ENCODE data around the gene TOX3.

The TOX3 gene

DNA sequence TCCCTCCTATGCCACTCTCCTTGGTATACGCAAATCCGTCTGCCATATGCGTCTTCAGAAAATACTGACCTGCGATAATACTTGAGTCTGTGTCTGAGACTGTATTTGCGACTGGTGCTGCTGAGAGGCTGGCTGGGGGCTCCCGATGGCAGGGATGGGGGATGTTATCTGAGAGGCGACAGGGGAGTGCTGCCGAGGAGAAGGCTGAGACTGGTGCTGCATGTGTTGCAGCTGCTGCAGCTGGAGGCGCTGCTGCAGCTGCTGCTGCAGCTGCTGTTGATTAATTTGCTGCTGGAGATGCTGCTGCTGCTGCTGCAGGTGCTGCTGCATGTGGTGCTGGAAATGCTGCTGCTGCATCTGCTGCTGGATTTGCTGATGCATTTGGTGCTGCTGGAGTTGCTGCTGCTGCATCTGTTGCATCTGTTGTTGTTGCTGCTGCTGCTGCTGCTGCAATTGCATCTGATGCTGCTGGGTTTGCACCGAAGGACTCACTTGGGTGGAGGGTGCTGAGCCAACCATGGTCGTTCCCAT lies 107.7 kb downstream of the TOX3 start:
- ATAC-seq, result no peak
- TF ChIP-seq TOX (CRISPR knock-in tag; IDR thresholded peaks at IDR 0.05; ENCODE audit: borderline replicate concordance), result no peak
- TF ChIP-seq ZNF565 (CRISPR knock-in tag; conservative IDR thresholded peaks at IDR 0.05; ENCODE audit: low read depth), result no peak
- no peak for TF ChIP-seq ESRRG (CRISPR knock-in tag; IDR thresholded peaks at IDR 0.05)
- TF ChIP-seq ZFP3 (CRISPR knock-in tag; IDR thresholded peaks at IDR 0.05), result no peak
- no peak for TF ChIP-seq ISL1 (CRISPR knock-in tag; IDR thresholded peaks at IDR 0.05)
- no peak for TF ChIP-seq RARB (CRISPR knock-in tag; IDR thresholded peaks at IDR 0.05)
- TF ChIP-seq GLIS3 (CRISPR knock-in tag; IDR thresholded peaks at IDR 0.05), result no peak
- no peak for TF ChIP-seq OSR1 (CRISPR knock-in tag; IDR thresholded peaks at IDR 0.05)
- TF ChIP-seq, protein P1, sequence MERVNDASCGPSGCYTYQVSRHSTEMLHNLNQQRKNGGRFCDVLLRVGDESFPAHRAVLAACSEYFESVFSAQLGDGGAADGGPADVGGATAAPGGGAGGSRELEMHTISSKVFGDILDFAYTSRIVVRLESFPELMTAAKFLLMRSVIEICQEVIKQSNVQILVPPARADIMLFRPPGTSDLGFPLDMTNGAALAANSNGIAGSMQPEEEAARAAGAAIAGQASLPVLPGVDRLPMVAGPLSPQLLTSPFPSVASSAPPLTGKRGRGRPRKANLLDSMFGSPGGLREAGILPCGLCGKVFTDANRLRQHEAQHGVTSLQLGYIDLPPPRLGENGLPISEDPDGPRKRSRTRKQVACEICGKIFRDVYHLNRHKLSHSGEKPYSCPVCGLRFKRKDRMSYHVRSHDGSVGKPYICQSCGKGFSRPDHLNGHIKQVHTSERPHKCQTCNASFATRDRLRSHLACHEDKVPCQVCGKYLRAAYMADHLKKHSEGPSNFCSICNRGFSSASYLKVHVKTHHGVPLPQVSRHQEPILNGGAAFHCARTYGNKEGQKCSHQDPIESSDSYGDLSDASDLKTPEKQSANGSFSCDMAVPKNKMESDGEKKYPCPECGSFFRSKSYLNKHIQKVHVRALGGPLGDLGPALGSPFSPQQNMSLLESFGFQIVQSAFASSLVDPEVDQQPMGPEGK (CRISPR knock-in tag; IDR thresholded peaks at IDR 0.05; ENCODE audit: borderline replicate concordance), result no peak
- TF ChIP-seq, protein P2, sequence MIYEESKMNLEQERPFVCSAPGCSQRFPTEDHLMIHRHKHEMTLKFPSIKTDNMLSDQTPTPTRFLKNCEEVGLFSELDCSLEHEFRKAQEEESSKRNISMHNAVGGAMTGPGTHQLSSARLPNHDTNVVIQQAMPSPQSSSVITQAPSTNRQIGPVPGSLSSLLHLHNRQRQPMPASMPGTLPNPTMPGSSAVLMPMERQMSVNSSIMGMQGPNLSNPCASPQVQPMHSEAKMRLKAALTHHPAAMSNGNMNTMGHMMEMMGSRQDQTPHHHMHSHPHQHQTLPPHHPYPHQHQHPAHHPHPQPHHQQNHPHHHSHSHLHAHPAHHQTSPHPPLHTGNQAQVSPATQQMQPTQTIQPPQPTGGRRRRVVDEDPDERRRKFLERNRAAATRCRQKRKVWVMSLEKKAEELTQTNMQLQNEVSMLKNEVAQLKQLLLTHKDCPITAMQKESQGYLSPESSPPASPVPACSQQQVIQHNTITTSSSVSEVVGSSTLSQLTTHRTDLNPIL (CRISPR knock-in tag; IDR thresholded peaks at IDR 0.05; ENCODE audit: low read depth), result no peak
- TF ChIP-seq, protein P3, sequence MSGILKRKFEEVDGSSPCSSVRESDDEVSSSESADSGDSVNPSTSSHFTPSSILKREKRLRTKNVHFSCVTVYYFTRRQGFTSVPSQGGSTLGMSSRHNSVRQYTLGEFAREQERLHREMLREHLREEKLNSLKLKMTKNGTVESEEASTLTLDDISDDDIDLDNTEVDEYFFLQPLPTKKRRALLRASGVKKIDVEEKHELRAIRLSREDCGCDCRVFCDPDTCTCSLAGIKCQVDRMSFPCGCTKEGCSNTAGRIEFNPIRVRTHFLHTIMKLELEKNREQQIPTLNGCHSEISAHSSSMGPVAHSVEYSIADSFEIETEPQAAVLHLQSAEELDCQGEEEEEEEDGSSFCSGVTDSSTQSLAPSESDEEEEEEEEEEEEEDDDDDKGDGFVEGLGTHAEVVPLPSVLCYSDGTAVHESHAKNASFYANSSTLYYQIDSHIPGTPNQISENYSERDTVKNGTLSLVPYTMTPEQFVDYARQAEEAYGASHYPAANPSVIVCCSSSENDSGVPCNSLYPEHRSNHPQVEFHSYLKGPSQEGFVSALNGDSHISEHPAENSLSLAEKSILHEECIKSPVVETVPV (CRISPR knock-in tag; IDR thresholded peaks at IDR 0.05), result no peak
- TF ChIP-seq ZC3H10 (CRISPR knock-in tag; IDR thresholded peaks at IDR 0.05), result no peak
- no peak for TF ChIP-seq ZNF8 (CRISPR knock-in tag; IDR thresholded peaks at IDR 0.05)
- no peak for TF ChIP-seq CSDC2 (CRISPR knock-in tag; IDR thresholded peaks at IDR 0.05)
- TF ChIP-seq, protein P4, sequence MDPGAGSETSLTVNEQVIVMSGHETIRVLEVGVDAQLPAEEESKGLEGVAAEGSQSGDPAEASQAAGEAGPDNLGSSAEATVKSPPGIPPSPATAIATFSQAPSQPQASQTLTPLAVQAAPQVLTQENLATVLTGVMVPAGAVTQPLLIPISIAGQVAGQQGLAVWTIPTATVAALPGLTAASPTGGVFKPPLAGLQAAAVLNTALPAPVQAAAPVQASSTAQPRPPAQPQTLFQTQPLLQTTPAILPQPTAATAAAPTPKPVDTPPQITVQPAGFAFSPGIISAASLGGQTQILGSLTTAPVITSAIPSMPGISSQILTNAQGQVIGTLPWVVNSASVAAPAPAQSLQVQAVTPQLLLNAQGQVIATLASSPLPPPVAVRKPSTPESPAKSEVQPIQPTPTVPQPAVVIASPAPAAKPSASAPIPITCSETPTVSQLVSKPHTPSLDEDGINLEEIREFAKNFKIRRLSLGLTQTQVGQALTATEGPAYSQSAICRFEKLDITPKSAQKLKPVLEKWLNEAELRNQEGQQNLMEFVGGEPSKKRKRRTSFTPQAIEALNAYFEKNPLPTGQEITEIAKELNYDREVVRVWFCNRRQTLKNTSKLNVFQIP (CRISPR knock-in tag; IDR thresholded peaks at IDR 0.05; ENCODE audit: borderline replicate concordance, low read depth), result no peak
- TF ChIP-seq SNAI2 (CRISPR knock-in tag; IDR thresholded peaks at IDR 0.05), result no peak

DNA sequence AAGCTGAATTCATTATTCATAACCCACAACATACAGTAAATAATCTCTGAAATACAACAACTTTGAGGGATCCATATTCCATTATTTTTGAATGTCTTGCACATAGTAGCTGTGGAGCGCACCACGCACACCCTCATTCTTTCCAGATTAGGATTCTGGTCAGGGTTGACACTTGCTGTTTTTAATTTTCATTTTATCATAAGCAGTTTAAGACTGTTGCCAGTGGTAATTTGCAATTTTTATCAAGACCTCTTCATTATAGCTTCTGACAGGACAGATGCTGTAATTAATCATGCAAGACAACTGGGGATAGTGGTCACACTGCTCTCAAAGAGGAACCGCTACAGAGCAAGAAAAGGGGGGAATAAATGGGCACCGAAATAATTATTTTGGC lies 109.7 kb downstream of the TOX3 start:
- TF ChIP-seq ZNF70 (CRISPR knock-in tag; IDR thresholded peaks at IDR 0.05) (no peak), ESRRG (CRISPR knock-in tag; IDR thresholded peaks at IDR 0.05) (no peak), ZFP3 (CRISPR knock-in tag; IDR thresholded peaks at IDR 0.05) (no peak), ZNF8 (CRISPR knock-in tag; IDR thresholded peaks at IDR 0.05) (no peak), TCF4 (CRISPR knock-in tag; IDR thresholded peaks at IDR 0.05; ENCODE audit: borderline replicate concordance) (no peak), SNAI2 (CRISPR knock-in tag; IDR thresholded peaks at IDR 0.05) (no peak), BACH2 (CRISPR knock-in tag; IDR thresholded peaks at IDR 0.05; ENCODE audit: borderline replicate concordance) (no peak)
- TF ChIP-seq, protein P1 (CRISPR knock-in tag; IDR thresholded peaks at IDR 0.05; ENCODE audit: borderline replicate concordance), result no peak
- TF ChIP-seq, protein P4 (CRISPR knock-in tag; IDR thresholded peaks at IDR 0.05; ENCODE audit: borderline replicate concordance, low read depth), result no peak
- ATAC-seq, result no peak
